Lower leg skin (tissue), 4 donors: Measurements from ENCODE around the gene SYT2. TPM values are rescaled to one million over a fixed set of nuclear protein-coding genes. Genes with fewer than 3 reads are reported as not detected.

Experiments
- DNase-seq, 2 donors: peaks; one replicate each; pipeline ENCODE4 v3.0.0-alpha.2; 2019; ENCODE audit warnings: low spot score in 2 of 2
- H3K4me3 ChIP-seq: fragments of 200-600 bp; sonication (generic); 2 replicates; pipeline ENCODE4 v1.5.1; 2017; ENCODE audit warnings: mild to moderate bottlenecking, low read depth; ENCODE audit not compliant: poor library complexity, severe bottlenecking
- CTCF ChIP-seq, 3 donors: fragments of 450-650 bp; IDR thresholded peaks; one replicate each; pipeline ENCODE4 v1.5.1; 2016; ENCODE audit warnings: antibody characterized with exemption in 3 of 3, mild to moderate bottlenecking in 3 of 3, moderate library complexity in 2 of 3
- POLR2A ChIP-seq, 2 donors: fragments of 450-650 bp; IDR thresholded peaks; one replicate each; pipeline ENCODE4 v1.6.1; 2016 to 2017; ENCODE audit warnings: antibody characterized with exemption in 2 of 2, mild to moderate bottlenecking in 1 of 2, moderate library complexity in 1 of 2
- WGBS, 2 donors: methylation state at CpG; one replicate each; pipeline ENCODE4 v1.1.5; 2018; 5-methylcytosine and 5-hydroxymethylcytosine counted together
- intact Hi-C: fragments of 100-400 bp; cut with DNase I; formaldehyde crosslinking; loops from one replicate; pipeline ENCODE4 v1.15.0; 2023; ENCODE audit warnings: low total_unique reads
- total RNA-seq, 4 donors: library from RNA; depleted of rRNA; stranded (reverse); fragments of >200 nt; gene quantifications; one replicate each; pipeline ENCODE4 v1.1.0, GENCODE V29; 2016

Gene SYT2
- total RNA-seq, 4 donors from 2014 or later = not detected

- DNase-seq = no peak
- TF ChIP-seq CTCF (IDR thresholded peaks at IDR 0.05) (no peak), POLR2A (IDR thresholded peaks at IDR 0.05) (no peak)
- 66 to 82% methylated on average over 6 of the region's 6 CpGs for WGBS, 2 donors
- intact Hi-C loops = no loop called here
- no peak overlapping the region for H3K4me3 ChIP-seq
Observed at GRCh38 chr1:202654079-202654478, 56.2 kb downstream of the SYT2 start.

GRCh38 chr1:202649553-202650392 is 60.5 kb downstream of the SYT2 start:
- no peak for DNase-seq
- 52 to 55% methylated on average over 15 of the region's 15 CpGs for WGBS, 2 donors
- intact Hi-C loops = no loop called here
- no peak overlapping the region for H3K4me3 ChIP-seq
- TF ChIP-seq CTCF (IDR thresholded peaks at IDR 0.05) (no peak), POLR2A (IDR thresholded peaks at IDR 0.05) (no peak)

GRCh38 chr1:202648605-202649226 is 61.5 kb downstream of the SYT2 start:
- no peak for DNase-seq
- TF ChIP-seq CTCF (IDR thresholded peaks at IDR 0.05) = no peak
- no peak for TF ChIP-seq POLR2A (IDR thresholded peaks at IDR 0.05)
- H3K4me3 ChIP-seq = no peak overlapping the region
- intact Hi-C loops = no loop called here
- WGBS, 2 donors = 76 to 81% methylated on average over 2 of the region's 2 CpGs

GRCh38 chr1:202645097-202645476 is 65.2 kb downstream of the SYT2 start:
- WGBS, 2 donors = 42 to 46% methylated on average over 6 of the region's 6 CpGs
- no peak overlapping the region for H3K4me3 ChIP-seq
- intact Hi-C loops = no loop called here
- no peak for TF ChIP-seq POLR2A (IDR thresholded peaks at IDR 0.05)
- no peak for TF ChIP-seq CTCF (IDR thresholded peaks at IDR 0.05)
- DNase-seq = no peak

- no peak for TF ChIP-seq CTCF (IDR thresholded peaks at IDR 0.05)
- TF ChIP-seq POLR2A (IDR thresholded peaks at IDR 0.05) = no peak
- 16 to 21% methylated on average over 18 to 22 of the region's 22 CpGs for WGBS, 2 donors
- DNase-seq = no peak
- intact Hi-C loops = no loop called here
- H3K4me3 ChIP-seq = no peak overlapping the region
Observed at GRCh38 chr1:202644219-202645096, 65.8 kb downstream of the SYT2 start.
